GM23248 (cell line): ENCODE measurements around the gene TMEM59.

ENCODE experiments used
- EZH2 ChIP-seq: fragments of 200-600 bp; sonication (generic); IDR thresholded peaks from 2 replicates; pipeline ENCODE4 v1.6.1; 2018; ENCODE audit warnings: antibody characterized with exemption, mild to moderate bottlenecking; ENCODE audit not compliant: insufficient read depth, poor library complexity, severe bottlenecking
- EZH2phosphoT487 ChIP-seq: fragments of 200-600 bp; sonication (generic); IDR thresholded peaks from 2 replicates; pipeline ENCODE4 v1.6.1; 2018; ENCODE audit warnings: antibody characterized with exemption, moderate library complexity, mild to moderate bottlenecking, low read depth; ENCODE audit not compliant: insufficient read depth

- no peak for TF ChIP-seq EZH2
- TF ChIP-seq EZH2phosphoT487, result no peak
Observed at GRCh38 chr1:53999920-54000319, 53.1 kb downstream of the TMEM59 start.
